ENCODE measurements around the gene AMZ2. TPM values are rescaled to one million over a fixed set of nuclear protein-coding genes. Genes with fewer than 3 reads are reported as not detected.
"Not testable (repeated sequence)": the region's sequence is repeated elsewhere in the genome, so short reads cannot be mapped to it uniquely, and the experiment has no call there.

Gene AMZ2
- polyA plus RNA-seq (ENCODE audit: insufficient read length in 3 of 3): 10 to 100 TPM; 89.1 to 97.0 (median 91.5) TPM

GRCh38 chr17:68247445-68248198 lies at the start of gene AMZ2:
Gene AMZ2, plus strand, starts transcription at chr17:68248043. Its CDS starts 2,145 bp downstream, at chr17:68250188.
- peak; percentile 82 to 89 (median 85) for DNase-seq (ENCODE audit: low read depth in 3 of 3, low spot score in 2 of 3)

GRCh38 chr17:68198931-68199836 lies 48.7 kb upstream of the AMZ2 start:
- no peak for DNase-seq (ENCODE audit: low read depth in 3 of 3, low spot score in 2 of 3)

GRCh38 chr17:68199837-68200688 lies 47.8 kb upstream of the AMZ2 start:
- DNase-seq (ENCODE audit: low read depth in 3 of 3, low spot score in 2 of 3): no peak

GRCh38 chr17:68200689-68201417 lies 47.0 kb upstream of the AMZ2 start:
- no peak for DNase-seq (ENCODE audit: low read depth in 3 of 3, low spot score in 2 of 3)

GRCh38 chr17:68201418-68201771 lies 46.4 kb upstream of the AMZ2 start:
- DNase-seq (ENCODE audit: low read depth in 3 of 3, low spot score in 2 of 3): not testable (repeated sequence)

GRCh38 chr17:68202321-68202720 lies 45.5 kb upstream of the AMZ2 start:
- DNase-seq (ENCODE audit: low read depth in 3 of 3, low spot score in 2 of 3): not testable (repeated sequence)

- DNase-seq (ENCODE audit: low read depth in 3 of 3, low spot score in 2 of 3): no peak
Observed at GRCh38 chr17:68204736-68205135, 43.1 kb upstream of the AMZ2 start.

- peak; percentile 80 to 87 (median 85) for DNase-seq (ENCODE audit: low read depth in 3 of 3, low spot score in 2 of 3)
Observed at GRCh38 chr17:68205251-68205807, 42.5 kb upstream of the AMZ2 start.

- no peak for DNase-seq (ENCODE audit: low read depth in 3 of 3, low spot score in 2 of 3)
Observed at GRCh38 chr17:68205808-68206720, 41.8 kb upstream of the AMZ2 start.

GRCh38 chr17:68207651-68208253 lies 40.1 kb upstream of the AMZ2 start:
- DNase-seq (ENCODE audit: low read depth in 3 of 3, low spot score in 2 of 3): no peak

GRCh38 chr17:68208651-68209050 lies 39.2 kb upstream of the AMZ2 start:
- not testable (repeated sequence) for DNase-seq (ENCODE audit: low read depth in 3 of 3, low spot score in 2 of 3)

- not testable (repeated sequence) for DNase-seq (ENCODE audit: low read depth in 3 of 3, low spot score in 2 of 3)
Observed at GRCh38 chr17:68209191-68209900, 38.5 kb upstream of the AMZ2 start.

GRCh38 chr17:68210570-68211315 lies 37.1 kb upstream of the AMZ2 start:
- DNase-seq (ENCODE audit: low read depth in 3 of 3, low spot score in 2 of 3): no peak

- DNase-seq (ENCODE audit: low read depth in 3 of 3, low spot score in 2 of 3): not testable (repeated sequence)
Observed at GRCh38 chr17:68213428-68214411, 34.1 kb upstream of the AMZ2 start.

- not testable (repeated sequence) for DNase-seq (ENCODE audit: low read depth in 3 of 3, low spot score in 2 of 3)
Observed at GRCh38 chr17:68215453-68215852, 32.4 kb upstream of the AMZ2 start.

- not testable (repeated sequence) for DNase-seq (ENCODE audit: low read depth in 3 of 3, low spot score in 2 of 3)
Observed at GRCh38 chr17:68219429-68219828, 28.4 kb upstream of the AMZ2 start.
